HG02763 (cell line): ENCODE measurements around the gene STT3A.

ENCODE experiments used
- ATAC-seq: cut with Tn5 transposase; IDR thresholded peaks from one replicate; pipeline ENCODE4 v1.9.1; 2021; ENCODE audit warnings: mild to moderate bottlenecking, moderate library complexity; ENCODE audit not compliant: unreplicated experiment

STT3A gene

DNA sequence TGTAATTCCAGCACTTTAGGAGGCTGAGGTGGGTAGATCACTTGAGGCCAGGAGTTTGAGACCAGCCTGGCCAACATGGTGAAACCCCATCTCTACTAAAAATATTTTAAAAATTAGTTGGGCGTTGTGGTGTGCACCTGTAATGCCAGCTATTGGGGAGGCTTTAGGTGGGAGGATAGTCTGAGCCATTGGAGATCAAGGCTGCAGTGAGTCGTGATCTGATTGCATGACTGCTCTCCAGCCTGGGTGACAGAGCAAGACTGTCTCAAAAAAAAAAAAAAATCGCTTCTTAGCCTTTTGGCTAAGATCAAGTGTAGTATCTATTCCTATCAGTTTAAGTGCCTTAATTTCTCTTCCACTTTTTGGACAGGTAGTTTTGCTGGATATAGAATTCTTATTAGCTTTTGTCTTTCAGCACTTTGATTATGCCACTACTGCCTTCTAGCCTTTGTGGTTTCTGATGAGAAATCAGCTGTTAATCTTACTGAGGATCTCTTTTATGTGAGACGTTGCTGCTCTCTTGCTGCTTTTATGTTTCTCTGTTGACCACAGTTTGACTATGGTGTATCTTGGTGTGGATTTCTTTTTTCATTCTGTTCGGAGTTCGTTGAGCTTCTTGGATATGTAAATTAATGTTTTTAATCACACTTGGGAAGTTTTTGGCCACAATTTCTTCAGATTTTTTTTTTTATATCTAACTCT lies 57.0 kb downstream of the STT3A start:
- ATAC-seq, result no peak

DNA sequence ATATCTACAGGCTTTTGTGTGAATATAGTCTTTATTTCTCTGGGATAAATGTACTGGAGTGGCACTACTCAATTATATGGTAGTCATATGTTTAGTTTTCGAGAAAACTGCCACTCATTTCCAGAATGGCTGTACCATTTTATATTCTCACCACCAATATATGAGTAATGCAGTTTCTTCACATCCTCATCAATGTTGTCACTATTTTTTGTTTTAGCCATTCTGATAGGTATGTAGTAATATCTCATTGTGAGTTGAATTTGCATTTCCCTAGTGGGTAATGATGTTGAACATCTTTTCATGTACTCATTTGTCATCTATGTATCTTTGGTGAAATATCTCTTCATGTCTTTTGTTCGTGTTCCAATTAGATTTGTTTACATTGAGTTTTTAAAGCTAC lies 70.0 kb downstream of the STT3A start:
- no peak for ATAC-seq

DNA sequence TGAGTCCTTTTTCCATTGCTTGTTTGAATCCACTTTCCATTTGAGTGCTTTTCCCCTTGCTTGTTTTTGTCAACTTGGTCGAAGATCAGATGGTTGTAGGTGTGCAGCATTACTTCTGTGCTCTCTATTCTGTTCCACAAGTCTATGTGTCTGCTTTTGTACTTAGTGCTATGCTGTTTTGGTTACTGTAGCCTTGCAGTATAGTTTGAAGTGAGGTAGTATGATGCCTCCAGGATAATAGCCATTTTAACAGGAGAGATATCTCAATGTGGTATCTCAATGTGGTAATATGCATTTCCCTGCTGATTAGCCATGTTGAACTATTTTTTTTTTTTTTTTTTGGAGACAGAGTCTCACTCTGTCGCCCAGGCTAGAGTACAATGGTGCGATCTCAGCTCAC lies 71.3 kb downstream of the STT3A start:
- ATAC-seq, result no peak

DNA sequence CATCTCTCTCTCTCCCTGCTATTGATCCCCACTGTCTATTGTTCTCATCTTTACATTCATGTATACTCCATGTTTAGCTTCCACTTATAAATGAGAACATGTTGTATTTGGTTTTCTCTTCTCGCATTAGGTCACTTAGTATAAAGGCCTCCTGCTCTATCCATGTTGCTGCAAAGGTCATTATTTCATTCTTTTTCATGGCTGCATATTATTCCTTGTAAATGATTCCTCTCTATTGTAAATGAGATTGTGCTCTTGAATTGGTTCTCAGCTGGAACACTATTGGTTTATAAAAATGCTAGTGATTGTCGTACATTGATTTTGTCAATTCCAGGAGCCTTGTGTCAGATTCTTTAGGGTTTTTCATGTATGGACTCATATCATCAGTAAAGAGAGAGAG lies 74.5 kb downstream of the STT3A start:
- no peak for ATAC-seq

DNA sequence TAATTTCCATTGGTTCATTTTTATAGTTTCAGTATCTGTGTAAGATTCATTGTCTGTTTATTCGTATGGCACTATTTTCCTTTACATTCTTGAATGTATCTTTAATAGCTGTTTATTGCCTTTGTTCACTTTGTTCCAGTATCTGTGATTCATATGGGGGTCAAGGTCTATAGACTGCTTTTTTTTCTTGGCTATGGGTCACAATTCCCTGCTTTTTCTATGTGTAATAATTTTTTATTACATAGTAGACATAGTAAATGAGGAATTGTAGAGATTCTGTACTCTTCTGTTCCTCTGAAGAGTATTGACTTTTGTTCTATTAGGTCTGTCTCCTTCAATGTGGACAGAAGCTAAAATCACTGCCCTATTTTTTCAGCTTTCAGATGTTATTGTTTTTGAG lies 77.5 kb downstream of the STT3A start:
- ATAC-seq, result no peak

DNA sequence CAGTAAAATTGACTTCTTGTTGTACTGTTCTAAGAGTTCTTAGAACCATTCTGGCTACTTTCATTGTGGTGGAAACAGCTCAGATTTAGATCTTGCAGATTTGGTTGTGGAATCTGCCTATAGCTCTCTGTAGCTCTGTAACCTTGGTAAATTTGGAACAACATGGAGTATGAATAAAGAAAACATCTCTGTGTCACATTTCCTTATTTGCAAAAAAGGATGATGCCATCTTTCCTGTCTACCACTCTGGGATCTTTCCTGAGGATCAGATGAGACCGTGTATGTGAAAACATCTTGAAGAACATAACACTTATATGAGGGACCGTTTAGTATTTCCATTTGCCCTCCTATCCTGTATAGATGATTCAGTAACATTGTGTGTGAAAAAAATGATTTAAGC lies 78.9 kb downstream of the STT3A start:
- ATAC-seq, result no peak
